ENCODE results near the gene URM1.
"Not testable (repeated sequence)": the region's sequence is repeated elsewhere in the genome, so short reads cannot be mapped to it uniquely, and the experiment has no call there.

URM1 gene

DNA sequence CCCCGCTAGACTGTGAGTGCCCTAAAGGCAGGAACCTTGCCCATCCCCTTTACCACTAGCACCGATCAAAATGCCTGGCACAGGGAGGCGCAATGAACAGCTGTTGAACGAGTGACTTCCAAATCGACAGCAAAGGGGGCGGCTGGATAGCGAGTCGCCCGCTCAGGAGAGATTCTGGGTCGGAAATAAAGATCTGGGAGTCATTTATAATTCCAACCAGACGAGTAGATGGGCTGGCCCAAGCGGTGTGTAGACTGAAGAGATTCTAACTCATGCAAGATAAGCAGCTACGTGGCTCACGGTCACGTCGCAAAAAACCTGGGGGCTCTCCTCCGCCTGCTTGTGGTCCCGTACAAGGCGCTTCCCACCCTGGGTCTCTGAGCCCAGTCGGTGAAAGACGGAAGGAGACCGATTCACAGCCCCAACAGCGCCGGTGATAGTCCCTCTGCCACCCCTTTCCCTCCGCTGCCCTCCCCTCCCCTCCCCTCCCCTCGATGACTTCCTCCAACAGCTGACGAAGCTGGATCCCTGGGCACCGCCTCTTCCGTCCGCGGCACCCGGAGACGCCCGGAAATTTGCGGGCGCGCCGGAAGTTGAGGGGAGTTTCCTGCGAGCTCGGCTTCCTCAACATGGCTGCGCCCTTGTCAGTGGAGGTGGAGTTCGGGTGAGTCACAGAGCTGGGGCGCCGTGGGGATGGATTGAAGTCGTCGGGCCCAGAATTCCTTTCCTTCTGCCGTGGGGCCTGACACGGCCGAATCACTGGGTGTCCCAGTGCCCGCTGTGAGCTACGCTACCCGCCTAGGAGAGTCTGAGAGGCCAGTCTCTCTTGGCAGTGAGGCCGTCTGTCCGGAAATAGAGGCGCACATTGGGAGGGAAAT lies at the start of gene URM1:
URM1 (plus strand) TSS at position 623 of the 878 bp plus-strand sequence; CDS start at position 630, 7 bp downstream.
- DNase-seq, result peak; percentile 54

- DNase-seq, result no peak
Observed at GRCh38 chr9:128321879-128322403, 49.2 kb upstream of the URM1 start.

- peak; percentile 55 for DNase-seq
Observed at GRCh38 chr9:128322404-128323211, 48.6 kb upstream of the URM1 start, which contains the start of the genes COQ4 and TRUB2. Gene COQ4 (plus strand): TSS chr9:128322839. CDS start chr9:128322859, 20 bp downstream. Gene TRUB2 (minus strand): TSS chr9:128322447. CDS start chr9:128322408, 39 bp downstream.

- DNase-seq, result no peak
Observed at GRCh38 chr9:128323212-128323730, 47.9 kb upstream of the URM1 start.

DNA sequence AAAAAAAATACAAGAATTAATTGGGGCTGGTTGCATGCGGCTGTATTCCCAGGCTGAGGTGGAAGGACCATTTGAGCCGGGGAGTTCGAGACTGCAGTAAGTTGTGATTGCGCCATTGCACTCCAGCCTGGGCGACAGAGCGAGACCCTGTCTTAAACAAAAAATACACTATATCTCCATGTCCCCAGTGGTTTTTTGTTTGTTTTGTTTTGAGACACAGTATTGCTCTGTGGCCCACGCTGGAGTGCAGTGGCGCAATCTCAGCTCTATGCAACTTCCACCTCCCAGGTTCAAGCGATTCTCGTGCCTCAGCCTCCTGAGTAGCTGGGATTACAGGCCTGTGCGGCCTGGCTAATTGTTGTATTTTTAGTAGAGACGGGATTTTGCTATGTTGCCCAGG lies 47.4 kb upstream of the URM1 start:
- DNase-seq, result no peak

DNA sequence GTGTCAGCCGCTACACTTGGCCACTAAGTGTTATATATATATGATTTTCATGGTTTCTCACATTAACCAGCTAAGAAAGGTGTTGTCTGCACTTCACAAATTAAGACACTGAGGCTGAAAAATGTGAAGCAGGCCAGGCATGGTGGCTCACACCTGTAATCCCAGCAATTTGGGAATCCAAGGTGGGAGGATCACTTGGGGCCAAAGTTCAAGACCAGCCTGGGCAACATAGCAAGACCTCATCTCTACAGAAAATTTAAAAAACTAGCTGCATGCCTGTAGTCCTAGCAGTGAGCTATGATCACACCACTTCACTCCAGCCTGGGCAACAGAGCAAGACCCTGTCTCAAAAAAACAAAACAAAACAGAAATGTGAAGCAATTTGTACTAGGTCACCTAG lies 46.8 kb upstream of the URM1 start:
- DNase-seq, result no peak

- no peak for DNase-seq
Observed at GRCh38 chr9:128325629-128326028, 45.5 kb upstream of the URM1 start.

GRCh38 chr9:128333451-128333869 lies 37.7 kb upstream of the URM1 start:
- no peak for DNase-seq

- no peak for DNase-seq
Observed at GRCh38 chr9:128335161-128335560, 36.0 kb upstream of the URM1 start.

GRCh38 chr9:128335914-128336313 lies 35.3 kb upstream of the URM1 start:
- DNase-seq, result no peak

DNA sequence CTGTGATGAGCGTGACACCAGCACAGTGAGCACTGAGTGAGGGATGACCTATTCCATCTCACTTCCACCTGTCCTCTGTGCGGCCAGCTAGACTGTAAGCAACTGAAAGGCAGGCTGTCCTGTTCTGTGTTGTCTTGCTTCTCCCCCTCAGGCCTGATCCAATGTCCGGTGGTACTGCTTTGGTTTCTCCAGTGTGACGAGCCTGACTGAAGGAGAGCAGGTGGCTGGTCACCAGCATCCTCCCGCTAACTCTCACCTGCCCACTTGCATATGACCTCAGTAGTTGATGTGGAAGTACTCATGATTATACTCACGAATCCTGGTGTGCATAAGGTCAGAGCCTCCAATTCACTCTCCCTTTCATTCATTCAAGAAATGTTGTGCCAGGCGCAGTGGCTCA lies 33.2 kb upstream of the URM1 start:
- DNase-seq, result no peak

DNA sequence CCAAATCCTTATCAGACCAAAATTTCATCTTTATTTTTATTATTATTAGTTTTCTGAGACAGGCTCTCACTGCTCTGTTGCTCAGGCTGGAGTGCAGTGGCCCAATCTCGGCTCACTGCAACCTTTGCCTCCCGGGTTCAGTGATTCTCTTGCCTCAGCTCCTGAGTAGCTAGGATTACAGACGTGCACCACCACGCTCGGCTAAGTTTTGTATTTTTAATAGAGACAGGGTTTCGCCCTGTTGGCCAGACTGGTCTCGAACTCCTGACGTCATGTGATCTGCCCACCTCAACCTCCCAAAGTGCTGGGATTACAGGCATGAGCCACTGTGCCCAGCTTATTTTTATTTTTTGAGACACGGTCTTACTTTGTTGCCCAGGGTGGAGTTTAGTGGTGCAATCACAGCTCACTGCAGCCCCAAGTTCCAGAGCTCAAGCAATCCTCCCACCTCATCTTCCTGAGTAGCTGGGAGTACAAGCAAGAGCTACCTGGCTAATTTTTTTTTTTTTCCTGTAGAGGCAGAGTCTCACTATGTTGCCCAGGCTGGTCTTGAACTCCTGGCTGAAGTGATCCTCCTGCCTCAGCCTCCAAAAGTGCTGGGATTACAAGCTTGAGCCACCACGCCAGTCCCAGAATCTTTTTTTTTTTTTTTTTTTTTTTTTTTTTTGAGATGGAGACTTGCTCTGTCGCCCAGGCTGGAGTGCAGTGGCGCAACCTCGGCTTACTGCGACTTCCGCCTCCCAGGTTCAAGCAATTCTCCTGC lies 32.1 kb upstream of the URM1 start:
- DNase-seq, result not testable (repeated sequence)

DNA sequence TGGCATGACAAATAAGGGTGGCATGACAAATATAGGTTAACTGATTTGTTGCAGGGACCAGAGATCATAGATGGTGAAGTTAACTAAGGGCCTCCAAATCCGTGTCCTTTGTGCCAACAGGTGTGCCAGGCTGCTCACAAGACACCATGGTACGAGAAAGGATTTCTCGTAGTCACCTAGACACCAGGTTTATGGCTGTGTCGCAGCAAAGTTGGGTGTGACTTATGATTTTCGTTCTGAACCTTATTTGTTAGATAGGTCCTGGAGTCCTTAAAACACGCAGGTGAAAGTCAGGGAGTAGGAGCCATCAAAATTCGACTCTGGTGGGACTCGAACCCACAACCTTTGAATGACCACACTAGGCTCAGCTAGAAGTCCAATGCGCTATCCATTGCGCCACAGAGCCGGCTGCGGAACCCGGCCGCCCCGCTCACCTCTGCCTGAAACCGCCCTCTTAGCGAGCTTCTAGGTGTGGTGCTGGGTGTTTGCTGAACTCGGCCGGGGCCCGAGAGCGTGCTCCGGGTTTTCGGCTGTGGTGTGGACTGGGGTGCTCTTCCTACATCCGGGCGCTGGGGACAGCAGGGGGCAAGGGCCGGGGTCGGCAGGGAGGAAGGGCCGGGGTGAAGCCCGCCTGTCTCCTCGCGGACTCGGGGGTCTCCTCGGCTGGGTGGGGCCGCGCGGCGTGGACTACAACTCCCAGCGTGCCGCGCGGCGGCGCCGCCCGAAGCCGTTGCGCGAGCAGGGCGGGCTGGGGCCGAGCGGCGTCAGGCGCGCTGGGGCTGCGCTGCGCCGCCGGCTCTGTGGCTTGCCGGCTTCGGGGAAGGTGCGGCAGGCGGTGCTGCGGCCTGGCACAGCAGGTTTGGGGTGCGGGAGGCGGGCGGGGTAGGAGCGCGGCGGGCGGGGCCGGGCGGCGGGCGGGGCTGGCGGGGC lies 31.1 kb upstream of the URM1 start, which contains the start of gene SLC27A4:
SLC27A4 (plus strand) TSS at position 767 of the 930 bp plus-strand sequence. CDS start 2,606 bp downstream, outside the sequence.
- no peak for DNase-seq

DNA sequence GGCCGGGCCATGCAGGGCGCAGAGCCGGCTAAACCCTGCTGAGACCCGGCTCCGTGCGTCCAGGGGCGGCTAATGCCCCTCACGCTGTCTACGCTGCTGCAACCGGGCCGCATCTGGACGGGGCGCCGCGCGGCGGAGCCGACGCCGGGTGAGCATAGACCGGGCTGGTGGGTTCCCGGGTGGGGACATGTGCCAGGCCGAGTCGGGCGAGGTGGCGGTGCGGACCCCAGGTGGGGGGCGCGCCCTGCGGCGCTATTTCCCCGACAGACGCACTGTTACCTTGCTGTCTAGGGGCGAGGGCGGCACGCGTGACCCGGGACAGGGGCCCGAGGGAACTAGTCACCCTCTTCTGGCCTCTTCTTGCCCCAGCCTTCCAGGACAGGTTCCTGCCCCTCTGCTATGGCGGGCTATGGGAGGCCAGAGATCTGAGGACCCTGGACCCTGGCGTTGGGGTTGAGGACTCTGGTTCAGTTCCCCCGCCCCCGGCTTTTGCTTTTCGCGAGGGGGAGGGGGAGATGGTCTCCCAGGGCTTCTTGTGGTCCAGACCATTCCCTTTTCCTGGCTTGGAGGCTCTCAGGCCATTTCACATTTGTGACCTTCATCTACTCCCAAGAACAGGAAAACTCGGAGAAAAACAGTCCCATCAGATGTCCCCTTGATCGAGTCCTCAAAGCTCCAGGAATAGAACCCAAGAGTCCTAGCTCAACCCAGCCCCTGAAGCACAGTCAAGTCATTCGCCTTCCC lies 30.3 kb upstream of the URM1 start:
- no peak for DNase-seq

DNA sequence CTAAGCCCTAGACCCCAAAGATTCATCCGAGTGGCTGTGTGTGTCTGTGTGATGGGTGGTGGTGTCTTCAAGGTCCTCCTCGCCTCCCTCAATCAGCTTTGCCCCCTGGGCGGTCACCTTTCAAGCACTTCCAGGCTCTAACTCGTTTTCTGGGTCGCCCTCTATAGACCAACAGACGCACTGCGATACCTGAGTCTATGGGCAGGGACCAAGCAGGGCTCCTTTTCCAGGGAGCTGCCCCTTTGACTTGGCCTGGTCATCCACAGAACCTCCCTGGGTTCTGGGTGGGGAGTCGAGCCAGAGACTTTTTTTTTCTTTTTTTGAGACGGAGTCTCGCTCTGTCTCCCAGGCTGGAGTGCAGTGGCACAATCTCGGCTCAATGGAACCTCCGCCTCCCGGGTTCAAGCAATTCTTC lies 29.7 kb upstream of the URM1 start:
- no peak for DNase-seq

- no peak for DNase-seq
Observed at GRCh38 chr9:128342971-128343680, 28.0 kb upstream of the URM1 start.

GRCh38 chr9:128343855-128344254 lies 27.3 kb upstream of the URM1 start:
- no peak for DNase-seq

DNA sequence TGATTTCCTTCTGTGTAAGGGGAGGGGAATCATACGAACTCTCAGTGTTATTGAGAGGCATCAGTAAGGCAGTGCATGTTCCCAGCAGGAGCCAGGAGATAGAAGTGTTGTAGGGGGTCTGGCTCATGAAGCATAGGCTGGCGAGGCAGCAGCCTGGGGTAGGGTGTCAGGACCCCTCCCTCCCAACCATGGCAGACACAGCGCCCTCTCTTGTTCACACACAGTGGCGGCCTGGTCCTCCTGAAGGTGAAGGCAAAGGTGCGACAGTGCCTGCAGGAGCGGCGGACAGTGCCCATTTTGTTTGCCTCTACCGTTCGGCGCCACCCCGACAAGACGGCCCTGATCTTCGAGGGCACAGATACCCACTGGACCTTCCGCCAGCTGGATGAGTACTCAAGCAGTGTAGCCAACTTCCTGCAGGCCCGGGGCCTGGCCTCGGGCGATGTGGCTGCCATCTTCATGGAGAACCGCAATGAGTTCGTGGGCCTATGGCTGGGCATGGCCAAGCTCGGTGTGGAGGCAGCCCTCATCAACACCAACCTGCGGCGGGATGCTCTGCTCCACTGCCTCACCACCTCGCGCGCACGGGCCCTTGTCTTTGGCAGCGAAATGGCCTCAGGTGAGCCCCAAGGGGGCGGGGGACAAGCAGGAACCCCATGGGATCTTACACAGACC lies 26.1 kb upstream of the URM1 start:
- no peak for DNase-seq

DNA sequence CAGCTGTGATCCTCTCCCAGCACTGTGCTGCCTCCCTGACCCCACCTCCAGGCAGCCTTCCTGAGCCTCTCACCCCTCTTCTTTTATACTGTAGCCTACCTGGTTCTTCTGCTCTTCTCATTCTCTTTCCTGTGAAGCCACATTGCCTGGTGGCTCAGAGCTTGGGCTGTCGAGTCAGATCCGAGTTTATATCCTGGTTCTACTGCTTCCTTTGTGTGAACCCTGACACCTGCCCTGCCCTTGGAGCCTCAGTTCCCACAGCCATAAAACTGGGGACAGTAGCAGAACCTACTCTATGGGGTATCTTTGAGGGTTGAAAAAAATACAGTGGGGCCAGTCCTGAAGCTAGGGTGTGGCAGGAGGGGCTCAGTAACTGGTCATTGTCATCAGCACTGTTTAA lies 22.0 kb upstream of the URM1 start:
- no peak for DNase-seq

Data from NCI-H187 treated with DMSO at 0.1 percent for 48 hours (cell line).